Astrocyte (in vitro differentiated cells and primary cell): Measurements from ENCODE around the gene BAHD1. TPM values are rescaled to one million over a fixed set of nuclear protein-coding genes. Genes with fewer than 3 reads are reported as not detected.

Experiments
- DNase-seq: peaks from one replicate; pipeline ENCODE4 v3.0.0-alpha.2; 2010; ENCODE audit warnings: low read depth
- FAIRE-seq: peaks from 2 replicates; lab custom pipeline; 2011; peaks lifted over from hg19 to GRCh38; lab: Jason Lieb, UNC
- H2AFZ ChIP-seq: 2 replicates; pipeline ENCODE4 v1.6.0; 2012; ENCODE audit warnings: low read depth, low read length, inconsistent platforms
- H3K27ac ChIP-seq: 2 replicates; pipeline ENCODE4 v1.5.1; 2011; ENCODE audit warnings: low read depth, low read length, inconsistent platforms
- H3K27me3 ChIP-seq: 2 replicates; pipeline ENCODE4 v1.6.0; 2011; ENCODE audit warnings: low read length, inconsistent platforms; ENCODE audit not compliant: insufficient read depth
- H3K36me3 ChIP-seq: 2 replicates; pipeline ENCODE4 v1.5.1; 2011; ENCODE audit warnings: low read length, inconsistent platforms; ENCODE audit not compliant: insufficient read depth
- H3K4me1 ChIP-seq: 2 replicates; pipeline ENCODE4 v1.5.1; 2011; ENCODE audit warnings: low read length, inconsistent platforms; ENCODE audit not compliant: insufficient read depth
- H3K4me2 ChIP-seq: 2 replicates; pipeline ENCODE4 v1.6.0; 2012; ENCODE audit warnings: low read length, inconsistent platforms
- H3K4me3 ChIP-seq: 2 replicates; pipeline ENCODE4 v1.5.1; 2011; ENCODE audit warnings: low read depth, mild to moderate bottlenecking, low read length, inconsistent platforms; ENCODE audit not compliant: insufficient read depth
- H3K79me2 ChIP-seq: 2 replicates; pipeline ENCODE4 v1.6.0; 2012; ENCODE audit warnings: mild to moderate bottlenecking, low read length, inconsistent platforms; ENCODE audit not compliant: insufficient read depth
- H3K9ac ChIP-seq: 2 replicates; pipeline ENCODE4 v1.6.0; 2012; ENCODE audit warnings: mild to moderate bottlenecking, low read length, inconsistent platforms
- H3K9me3 ChIP-seq: 2 replicates; pipeline ENCODE4 v1.5.1; 2012; ENCODE audit warnings: low read depth, mild to moderate bottlenecking, low read length, inconsistent platforms; ENCODE audit not compliant: insufficient read depth
- H4K20me1 ChIP-seq: 2 replicates; pipeline ENCODE4 v1.6.0; 2012; ENCODE audit warnings: low read length, inconsistent platforms; ENCODE audit not compliant: insufficient read depth
- H3K27ac Mint-ChIP-seq: one replicate; pipeline ENCODE4 v1.8.0; 2021; ENCODE audit warnings: mild to moderate bottlenecking, mixed read lengths; ENCODE audit not compliant: unreplicated experiment
- H3K27me3 Mint-ChIP-seq: one replicate; pipeline ENCODE4 v1.8.0; 2021; ENCODE audit warnings: low read depth, mixed read lengths; ENCODE audit not compliant: unreplicated experiment
- H3K36me3 Mint-ChIP-seq: one replicate; pipeline ENCODE4 v1.8.0; 2021; ENCODE audit warnings: low read depth, mixed read lengths; ENCODE audit not compliant: unreplicated experiment
- H3K4me1 Mint-ChIP-seq: one replicate; pipeline ENCODE4 v1.8.0; 2021; ENCODE audit warnings: low read depth, mixed read lengths; ENCODE audit not compliant: unreplicated experiment
- H3K4me3 Mint-ChIP-seq: one replicate; pipeline ENCODE4 v1.8.0; 2021; ENCODE audit warnings: mild to moderate bottlenecking, moderate library complexity, mixed read lengths; ENCODE audit not compliant: unreplicated experiment
- H3K9me3 Mint-ChIP-seq: one replicate; pipeline ENCODE4 v1.8.0; 2021; ENCODE audit warnings: mild to moderate bottlenecking, mixed read lengths; ENCODE audit not compliant: unreplicated experiment
- CTCF ChIP-seq: IDR thresholded peaks from 2 replicates; pipeline ENCODE4 v1.5.1; 2011; ENCODE audit warnings: low read depth, mild to moderate bottlenecking, inconsistent platforms, low read length, moderate library complexity; ENCODE audit not compliant: insufficient read depth
- EZH2 ChIP-seq: IDR thresholded peaks from 2 replicates; pipeline ENCODE4 v1.6.1; 2012; ENCODE audit warnings: mild to moderate bottlenecking, low read length, inconsistent platforms; ENCODE audit not compliant: insufficient read depth
- total RNA-seq: library from RNA; stranded (reverse); gene quantifications from 2 replicates; pipeline ENCODE4 v1.2.1, GENCODE V29; 2021

Gene BAHD1
- total RNA-seq, 1 donor from 2014 or later = 30.4 TPM

GRCh38 chr15:40460404-40460803, 19.7 kb downstream of the BAHD1 start:
- peaks cover 11% of the 10 kb centered on the region for H3K36me3 Mint-ChIP-seq
- Histone ChIP-seq H3K9me3 (no peaks in the 10 kb centered on the region), H3K4me3 (no peak overlapping the region), H3K27ac (no peak overlapping the region), H4K20me1 (peaks cover 86% of the 10 kb centered on the region), H3K4me1 (peaks cover 3% of the 10 kb centered on the region), H2AFZ (no peak overlapping the region), H3K9ac (no peak overlapping the region), H3K36me3 (peaks cover 13% of the 10 kb centered on the region), H3K79me2 (peaks cover 39% of the 10 kb centered on the region), H3K4me2 (no peak overlapping the region), H3K27me3 (no peaks in the 10 kb centered on the region)
- DNase-seq (no peak), FAIRE-seq (no peak)
- peaks cover 21% of the 10 kb centered on the region for H3K4me1 Mint-ChIP-seq
- no peak overlapping the region for H3K27ac Mint-ChIP-seq
- H3K4me3 Mint-ChIP-seq = no peak overlapping the region
- H3K9me3 Mint-ChIP-seq = peaks cover 2% of the 10 kb centered on the region
- TF ChIP-seq CTCF (no peak), EZH2 (no peak)
- no peaks in the 10 kb centered on the region for H3K27me3 Mint-ChIP-seq

GRCh38 chr15:40461958-40462357, 21.2 kb downstream of the BAHD1 start:
- Histone ChIP-seq H3K4me1 (no peaks in the 10 kb centered on the region), H3K79me2 (peaks cover 23% of the 10 kb centered on the region), H3K4me2 (no peak overlapping the region), H2AFZ (no peak overlapping the region), H3K27ac (no peak overlapping the region), H3K4me3 (no peak overlapping the region), H3K9me3 (no peaks in the 10 kb centered on the region), H3K36me3 (peaks cover 17% of the 10 kb centered on the region), H3K9ac (no peak overlapping the region), H4K20me1 (peaks cover 70% of the 10 kb centered on the region), H3K27me3 (no peaks in the 10 kb centered on the region)
- no peak for FAIRE-seq
- no peak for DNase-seq
- Mint-ChIP-seq H3K4me3 (no peak overlapping the region), H3K4me1 (peaks cover 7% of the 10 kb centered on the region), H3K27me3 (no peaks in the 10 kb centered on the region), H3K36me3 (peaks cover 19% of the 10 kb centered on the region), H3K9me3 (peaks cover 2% of the 10 kb centered on the region), H3K27ac (no peak overlapping the region)
- TF ChIP-seq EZH2 (no peak), CTCF (no peak)

GRCh38 chr15:40463279-40463678, 22.5 kb downstream of the BAHD1 start:
- H3K4me2 ChIP-seq = no peak overlapping the region
- H3K27ac Mint-ChIP-seq = no peak overlapping the region
- H3K9me3 Mint-ChIP-seq = no peaks in the 10 kb centered on the region
- H3K9ac ChIP-seq = no peak overlapping the region
- H3K36me3 Mint-ChIP-seq = peaks cover 20% of the 10 kb centered on the region
- H3K79me2 ChIP-seq = peaks cover 11% of the 10 kb centered on the region
- no peak overlapping the region for H3K4me3 ChIP-seq
- no peak for TF ChIP-seq EZH2
- no peak for TF ChIP-seq CTCF
- H2AFZ ChIP-seq = no peak overlapping the region
- DNase-seq (no peak), FAIRE-seq (no peak)
- H3K4me3 Mint-ChIP-seq = no peak overlapping the region
- H3K4me1 Mint-ChIP-seq = no peaks in the 10 kb centered on the region
- H3K36me3 ChIP-seq = peaks cover 17% of the 10 kb centered on the region
- peaks cover 58% of the 10 kb centered on the region for H4K20me1 ChIP-seq
- H3K27me3 ChIP-seq = no peaks in the 10 kb centered on the region
- no peak overlapping the region for H3K27ac ChIP-seq
- no peaks in the 10 kb centered on the region for H3K9me3 ChIP-seq
- no peaks in the 10 kb centered on the region for H3K27me3 Mint-ChIP-seq
- no peaks in the 10 kb centered on the region for H3K4me1 ChIP-seq
